ENCODE data around the gene JMJD8. TPM values are rescaled to one million over a fixed set of nuclear protein-coding genes. Genes with fewer than 3 reads are reported as not detected.

Gene JMJD8
- total and polyA plus RNA-seq, 2 experiments from 2014 or later: 48.5 to 82.5 TPM

- H3K9me2 ChIP-seq (ENCODE audit: insufficient read depth): no peaks in the 10 kb centered on the region
- no peaks in the 10 kb centered on the region for H3K79me2 ChIP-seq (replicated peaks; ENCODE audit: insufficient read depth)
- Mint-ChIP-seq H3K27ac (no peak overlapping the region), H3K36me3 (ENCODE audit: low read depth) (no peaks in the 10 kb centered on the region), H3K9me3 (peaks cover 4% of the 10 kb centered on the region; the same call in 1 of the 3 replicates), H3K4me3 (peak overlapping the region; percentile 64), H3K27me3 (ENCODE audit: insufficient read depth, low read depth, poor library complexity) (peaks cover 44% of the 10 kb centered on the region), H3K4me1 (peaks cover 13% of the 10 kb centered on the region; the same call in 2 of the 3 replicates)
- no peak overlapping the region for H2AFZ ChIP-seq
- H3K27ac ChIP-seq (ENCODE audit: low read depth): no peak overlapping the region
- ATAC-seq (peak; percentile 17), DNase-seq (ENCODE audit: low spot score) (peak; percentile 62)
- H3K4me2 ChIP-seq: peak overlapping the region; percentile 81
- TF ChIP-seq JUNB (IDR thresholded peaks at IDR 0.05; ENCODE audit: unreplicated experiment): no peak
- TF ChIP-seq ZNF331 (CRISPR knock-in tag; IDR thresholded peaks at IDR 0.05; ENCODE audit: low read depth): no peak
- TF ChIP-seq ZNF114 (CRISPR knock-in tag; IDR thresholded peaks at IDR 0.05): no peak
- TF ChIP-seq STAT1 (IDR thresholded peaks at IDR 0.05; ENCODE audit: unreplicated experiment): no peak
- TF ChIP-seq CREB1 (CRISPR knock-in tag; IDR thresholded peaks at IDR 0.05; ENCODE audit: low read depth): no peak
- no peak for TF ChIP-seq REST (IDR thresholded peaks at IDR 0.05; ENCODE audit: unreplicated experiment)
- peak; percentile 9 to 54; a peak in 3 of 4 replicates for TF ChIP-seq CTCF (conservative IDR thresholded peaks at IDR 0.05; ENCODE audit: low read depth in 2 of 2)
- no peak for TF ChIP-seq EZH2phosphoT487 (IDR thresholded peaks at IDR 0.05; ENCODE audit: unreplicated experiment)
- peak; percentile 17 for TF ChIP-seq EZH2 (IDR thresholded peaks at IDR 0.05; ENCODE audit: low read depth, unreplicated experiment)
- H3K4me1 ChIP-seq (ENCODE audit: insufficient read depth): peaks cover 12% of the 10 kb centered on the region; the same call in 1 of the 2 replicates
- peaks cover 53% of the 10 kb centered on the region for H3K27me3 ChIP-seq (ENCODE audit: insufficient read depth)
- H3F3A ChIP-seq (replicated peaks; ENCODE audit: low read depth): no peaks in the 10 kb centered on the region
- H3K4me3 ChIP-seq: peak overlapping the region; percentile 59
- no peaks in the 10 kb centered on the region for H4K20me1 ChIP-seq (replicated peaks; ENCODE audit: insufficient read depth)
- no peaks in the 10 kb centered on the region for H3K36me3 ChIP-seq (ENCODE audit: insufficient read depth)
Measured at GRCh38 chr16:715477-716199, 31.5 kb upstream of the JMJD8 start.
